CD4-positive, alpha-beta T cell treated with Interferon gamma for 1 hour (primary cell): ENCODE measurements around the gene PACSIN2.
"Not testable (repeated sequence)": the region's sequence is repeated elsewhere in the genome, so short reads cannot be mapped to it uniquely, and the experiment has no call there.

ENCODE experiments used
- DNase-seq: peaks from one replicate; pipeline ENCODE4 v3.0.0-alpha.2; 2020

Gene PACSIN2

DNA sequence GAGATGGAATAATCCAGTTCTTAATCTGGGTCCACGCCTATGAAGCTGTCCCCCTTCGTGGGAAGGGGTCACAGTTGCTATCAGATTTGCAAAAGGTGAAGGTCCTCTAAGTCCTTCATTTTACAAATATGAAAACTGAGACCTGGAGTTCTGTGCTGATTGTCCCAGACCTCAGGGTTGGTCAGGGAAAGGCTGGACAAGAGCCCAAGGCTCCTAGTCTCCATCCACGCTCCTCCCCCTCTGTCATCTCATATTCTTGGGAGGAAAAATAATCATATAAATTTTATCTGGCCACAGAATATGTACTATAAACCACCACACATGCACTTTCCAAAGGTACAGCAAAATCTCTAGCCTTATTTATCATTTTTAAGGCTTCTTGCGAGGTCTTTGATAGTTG, 5.5 kb downstream of the PACSIN2 start:
- no peak for DNase-seq

GRCh38 chr22:43008921-43009320, 6.0 kb downstream of the PACSIN2 start:
- no peak for DNase-seq

DNA sequence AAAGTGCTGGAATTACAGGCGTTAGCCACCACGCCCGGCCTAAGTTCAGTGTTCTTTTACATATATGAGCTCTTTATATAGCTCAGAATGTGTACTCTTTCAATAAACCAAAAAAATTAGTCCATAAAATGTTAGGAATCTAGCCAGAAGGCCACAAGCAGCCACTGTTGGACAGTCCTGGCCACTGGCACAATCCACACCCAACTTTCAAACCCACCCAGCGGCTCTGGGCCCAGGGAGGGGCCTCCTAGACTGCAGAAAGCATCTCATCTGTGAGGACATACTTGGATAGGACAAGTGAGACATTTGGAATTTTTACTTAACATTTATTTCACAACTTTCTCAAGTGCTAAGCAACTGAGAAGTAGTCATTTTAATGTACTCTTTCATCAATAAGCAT, 6.4 kb downstream of the PACSIN2 start:
- DNase-seq: no peak

DNA sequence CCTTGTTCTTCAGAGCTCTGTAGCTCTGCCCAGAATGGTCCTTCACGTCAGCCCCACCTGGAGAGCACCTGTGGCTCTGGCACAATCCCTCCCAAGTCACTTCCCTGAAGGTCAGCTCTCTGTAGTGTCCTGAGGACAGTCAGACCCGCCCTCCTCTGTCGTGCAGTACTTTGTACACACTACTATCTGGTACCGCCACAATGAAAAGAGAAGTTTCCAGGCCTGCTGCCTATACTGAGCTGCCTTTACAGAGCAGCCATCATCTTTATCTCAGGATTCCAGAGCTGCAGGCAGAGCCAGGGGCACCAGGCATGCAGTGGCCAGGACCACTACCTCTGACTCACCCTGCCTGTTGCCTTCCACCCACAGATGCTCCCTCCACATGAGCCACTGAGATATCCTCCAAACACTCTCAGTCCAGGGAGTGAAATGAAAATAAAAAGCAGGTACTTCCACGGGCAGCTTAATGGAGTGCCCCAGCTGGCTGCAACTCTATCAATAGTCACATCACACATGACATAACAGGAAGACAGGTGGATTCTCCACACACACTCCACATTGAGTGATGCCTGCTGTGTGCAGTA, 7.3 kb downstream of the PACSIN2 start:
- DNase-seq: no peak

DNA sequence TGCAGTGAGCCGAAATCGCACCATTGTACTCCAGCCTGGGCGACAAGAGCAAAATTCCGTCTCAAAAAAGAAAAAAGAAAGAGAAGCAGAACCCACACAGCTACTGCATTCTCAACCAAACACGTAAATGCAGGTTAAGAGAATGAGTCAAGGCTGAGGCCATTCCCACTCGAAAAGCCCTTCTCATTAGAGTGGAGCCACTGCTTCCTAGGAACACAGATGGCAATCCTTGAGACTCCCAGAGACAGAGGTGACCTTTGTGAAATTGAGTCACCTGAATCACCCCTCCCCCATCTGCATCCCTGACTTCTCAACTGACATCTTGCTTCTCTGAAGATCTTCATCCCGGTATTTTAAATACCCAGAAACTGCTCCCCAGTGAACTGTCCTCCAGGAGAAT, 8.2 kb downstream of the PACSIN2 start:
- no peak for DNase-seq

DNA sequence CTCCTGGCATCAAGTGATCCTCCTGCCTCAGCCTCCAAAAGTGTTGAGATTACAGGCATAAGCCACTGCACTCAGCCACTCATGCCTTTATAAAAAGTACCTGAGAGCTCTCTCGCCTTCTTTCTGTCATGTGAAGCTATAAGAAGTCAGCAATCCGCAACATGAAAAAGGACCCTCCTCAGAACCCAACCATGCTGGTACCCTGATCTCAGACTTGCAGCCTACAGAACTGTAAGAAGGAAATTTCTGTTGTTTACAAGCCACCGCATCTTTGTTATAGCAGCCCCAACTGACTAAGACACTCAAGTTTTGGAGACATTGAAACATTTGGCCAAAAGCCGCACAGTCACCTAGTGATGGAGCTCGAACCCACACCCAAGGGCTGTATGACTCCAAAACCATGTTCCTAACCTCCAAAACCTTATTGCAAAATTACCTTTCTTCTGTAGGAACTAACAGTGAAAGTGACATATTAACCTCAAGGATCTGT, 8.9 kb downstream of the PACSIN2 start:
- no peak for DNase-seq

- no peak for DNase-seq
Observed at GRCh38 chr22:43005106-43005505, 9.8 kb downstream of the PACSIN2 start.

- DNase-seq: no peak
Observed at GRCh38 chr22:43004362-43005035, 10.4 kb downstream of the PACSIN2 start.

DNA sequence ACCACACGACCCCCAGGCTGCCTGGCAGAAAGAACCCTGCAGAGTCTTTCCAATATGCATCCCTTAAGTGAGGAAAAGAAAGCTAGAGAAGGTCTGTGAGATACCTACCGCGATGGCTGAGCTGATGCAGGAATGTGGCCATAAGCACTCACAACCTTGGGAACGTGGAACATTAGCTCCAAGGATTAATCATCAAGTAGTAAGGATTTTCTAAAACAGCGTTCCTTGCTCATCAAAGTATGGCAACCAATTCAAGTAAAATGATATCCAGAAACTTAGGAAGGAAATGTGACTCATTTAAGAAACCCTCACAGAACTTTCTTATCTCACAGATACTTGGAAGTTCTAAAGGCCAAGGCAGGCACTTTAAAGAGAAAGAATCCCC, 12.8 kb downstream of the PACSIN2 start:
- no peak for DNase-seq

DNA sequence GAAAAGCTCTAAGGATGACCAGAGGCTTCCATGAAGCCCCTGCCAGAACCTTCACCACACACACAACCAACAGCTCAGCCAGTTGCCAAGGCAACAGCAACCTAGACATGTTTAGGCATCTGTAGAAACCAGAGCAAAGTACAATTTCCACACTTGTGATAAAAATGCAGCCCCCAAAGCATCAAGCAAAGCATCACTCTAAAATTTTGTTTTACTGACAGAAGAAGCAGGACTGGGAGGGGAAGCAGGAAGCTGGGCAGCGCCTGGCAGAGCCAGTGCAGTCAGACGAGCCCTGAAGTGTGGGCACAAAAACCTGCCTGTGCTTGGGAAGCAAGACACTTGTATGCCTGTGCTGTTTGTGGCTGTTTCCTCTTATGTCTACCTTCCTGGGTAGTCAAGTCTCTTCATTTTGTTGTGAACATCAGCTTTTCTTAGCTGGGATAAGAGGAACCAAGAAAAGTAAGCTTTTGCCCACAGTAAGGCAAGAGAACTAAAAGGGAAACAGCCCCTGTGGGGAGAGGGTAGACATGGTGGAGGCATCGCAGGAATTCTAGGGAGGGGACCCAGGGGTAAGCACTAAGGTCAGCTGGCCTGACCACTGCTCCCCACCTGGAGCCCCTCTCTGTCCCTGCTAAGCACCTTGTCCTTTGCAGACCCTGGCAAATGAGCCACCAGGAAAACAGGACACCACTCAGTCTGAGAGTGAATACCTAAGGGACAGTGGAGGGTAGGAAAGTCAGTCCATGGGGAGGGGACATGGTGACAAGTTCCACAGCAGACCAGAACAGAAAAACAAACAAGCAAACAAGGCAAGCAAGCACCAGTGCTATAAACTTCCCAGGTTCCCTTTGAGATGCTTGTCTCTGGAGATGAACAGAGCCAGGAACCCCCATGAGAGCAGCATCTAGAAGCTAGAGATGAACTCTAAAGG, 13.4 kb downstream of the PACSIN2 start:
- DNase-seq: no peak

DNA sequence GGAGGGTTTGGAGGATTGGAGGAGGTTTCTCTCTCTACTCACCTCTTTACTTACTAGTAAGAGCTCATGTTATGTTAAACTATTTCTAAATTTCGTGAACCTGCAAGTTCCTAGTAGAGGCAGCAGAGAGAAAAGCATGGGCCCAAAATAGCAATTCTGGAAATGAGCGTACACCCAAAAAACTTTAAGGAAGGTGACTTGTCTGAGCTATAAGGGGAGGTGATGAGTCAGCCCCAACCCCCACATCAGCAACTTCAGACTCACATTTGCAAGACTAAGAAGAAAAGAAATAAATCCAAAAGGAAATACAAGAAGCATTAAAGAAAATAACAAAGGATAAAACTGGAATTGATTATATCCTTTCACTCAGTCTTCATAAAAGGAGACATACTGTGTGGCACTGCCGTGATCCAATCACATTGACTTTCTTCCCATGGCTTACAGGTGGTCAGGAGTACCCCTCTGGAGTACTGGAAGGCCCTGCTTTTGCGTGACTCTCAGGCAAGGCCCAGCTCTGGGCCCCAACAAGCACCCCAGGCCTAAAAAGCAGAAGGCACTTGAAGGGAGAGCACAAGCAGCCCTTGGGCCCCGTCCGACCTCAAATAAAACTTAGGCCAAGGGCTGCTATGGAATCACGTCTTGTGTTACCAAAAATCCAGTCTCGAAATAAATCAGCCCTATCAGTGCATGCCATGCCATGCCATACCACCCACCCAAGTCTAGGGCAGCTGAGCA, 14.3 kb downstream of the PACSIN2 start:
- no peak for DNase-seq

- no peak for DNase-seq
Observed at GRCh38 chr22:42997582-42998090, 17.3 kb downstream of the PACSIN2 start.

- no peak for DNase-seq
Observed at GRCh38 chr22:42996646-42997365, 18.1 kb downstream of the PACSIN2 start.

- DNase-seq: not testable (repeated sequence)
Observed at GRCh38 chr22:42995654-42996053, 19.3 kb downstream of the PACSIN2 start.

DNA sequence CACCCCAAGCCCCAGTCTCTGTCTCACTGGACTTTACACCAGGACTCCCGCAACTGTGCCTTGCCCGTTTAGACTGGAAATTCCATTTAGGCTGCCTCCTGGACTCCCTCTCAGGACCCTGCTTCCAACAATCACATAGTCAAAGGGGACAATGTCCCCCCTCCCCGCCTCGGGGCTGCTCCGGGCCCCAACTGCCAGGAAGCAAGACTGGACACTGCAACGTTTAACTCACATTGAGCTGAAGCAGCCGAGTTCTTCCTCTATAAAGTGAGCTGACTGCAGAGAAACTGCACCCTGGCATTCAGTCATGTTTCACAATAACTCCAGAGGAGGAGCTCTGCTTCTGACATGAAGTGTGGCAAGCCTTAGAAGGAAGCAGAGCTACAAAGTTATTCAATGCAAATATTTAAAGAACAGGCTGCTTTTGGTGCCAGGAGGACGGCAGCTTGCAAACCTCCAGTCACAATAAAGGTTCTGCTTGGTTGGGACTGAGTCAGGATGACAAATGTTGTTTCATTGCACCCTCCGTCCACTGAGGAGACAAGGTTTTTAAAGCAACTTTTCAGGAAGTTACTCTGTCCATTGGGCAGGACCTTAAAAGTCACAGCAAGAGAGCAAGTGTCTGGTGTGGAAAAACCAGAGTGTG, 19.9 kb downstream of the PACSIN2 start:
- DNase-seq: peak; percentile 37

DNA sequence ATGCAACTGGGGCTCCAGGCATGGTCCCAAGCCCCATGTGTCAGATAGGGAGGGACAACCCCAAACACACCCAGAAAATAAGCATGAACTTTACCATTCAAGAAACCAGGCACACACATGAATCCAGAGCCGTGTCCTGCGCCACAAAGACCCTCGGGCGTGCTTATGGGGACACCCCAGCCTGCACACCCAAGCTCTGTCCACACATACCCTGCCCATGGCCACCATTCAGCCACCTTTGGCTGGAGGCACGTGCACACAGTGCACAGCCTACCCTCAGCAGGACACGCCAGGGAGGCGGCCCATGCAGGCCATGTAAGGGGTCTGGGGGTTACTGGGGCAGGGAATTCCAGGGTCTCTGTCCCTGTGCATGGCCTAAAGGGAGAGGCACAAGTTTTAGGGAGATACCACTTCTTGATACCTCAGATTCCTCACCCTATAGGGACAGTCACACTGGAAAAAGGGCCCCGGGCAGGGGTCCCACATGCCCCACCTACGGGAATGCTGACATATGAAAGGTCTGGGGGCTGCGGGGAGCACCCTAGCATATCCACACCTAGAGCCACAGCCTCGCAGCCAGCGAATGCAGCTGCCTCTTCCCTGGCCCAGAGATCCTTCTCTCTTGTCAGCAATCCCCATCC, 20.6 kb downstream of the PACSIN2 start:
- no peak for DNase-seq

GRCh38 chr22:42993651-42994275, 21.2 kb downstream of the PACSIN2 start:
- DNase-seq: no peak

GRCh38 chr22:42992886-42993479, 22.0 kb downstream of the PACSIN2 start:
- DNase-seq: no peak

GRCh38 chr22:42992092-42992491, 22.9 kb downstream of the PACSIN2 start:
- DNase-seq: no peak

GRCh38 chr22:42991010-42991651, 23.8 kb downstream of the PACSIN2 start:
- no peak for DNase-seq
